ENCODE measurements around the gene KRT3.

Gene KRT3

DNA sequence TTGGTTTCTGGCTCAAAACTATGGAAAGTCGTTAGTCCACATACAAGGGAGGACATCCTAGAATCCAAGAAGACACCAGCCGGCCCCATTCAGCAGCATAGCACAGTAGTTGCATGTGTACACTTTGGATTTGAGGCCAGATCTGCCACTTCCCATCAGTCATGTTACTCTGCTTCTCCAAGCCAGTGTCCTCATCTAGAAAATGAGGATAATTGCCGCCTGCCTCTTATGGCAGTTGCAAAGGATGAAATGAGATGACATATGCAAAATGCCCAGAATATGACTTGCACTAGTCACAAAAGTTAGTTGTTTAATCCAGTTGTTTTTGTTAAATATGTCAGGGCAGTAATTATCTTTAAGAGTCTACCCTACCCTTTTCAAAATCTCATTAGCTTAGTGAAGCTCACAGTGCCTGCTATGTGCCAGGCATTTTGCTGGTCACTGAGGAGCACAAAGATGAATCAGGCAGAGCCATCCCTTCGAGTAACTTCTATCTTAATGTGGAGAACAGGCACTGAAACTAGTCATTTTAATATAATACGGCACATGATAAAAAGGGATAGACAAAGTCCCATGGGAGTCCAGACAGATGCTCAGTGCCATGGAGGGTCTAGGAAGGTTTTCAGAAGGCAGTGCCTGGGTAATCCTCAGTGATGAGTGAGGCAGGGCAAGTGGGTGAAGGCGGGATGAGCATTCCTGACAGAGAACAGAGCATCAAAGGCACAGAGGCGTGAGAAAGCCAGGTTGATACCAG, 12.2 kb downstream of the KRT3 start:
- Histone ChIP-seq H3K9me3 (ENCODE audit: control extremely low read depth in 1 of 5, control insufficient read depth in 4 of 5, insufficient read depth in 2 of 5, low read depth in 1 of 5, low read length in 4 of 5) (no peaks in the 10 kb centered on the region), H3K4me1 (ENCODE audit: control extremely low read depth in 1 of 4, control insufficient read depth in 4 of 4, insufficient read depth in 4 of 4, low read length in 3 of 4) (no peaks in the 10 kb centered on the region), H3K27me3 (replicated peaks in 2 of 5; ENCODE audit: control insufficient read depth in 4 of 5, insufficient read depth in 5 of 5, low read length in 4 of 5) (peaks cover 0 to 26% (median 10%) of the 10 kb centered on the region in 5 experiments), H3K4me3 (ENCODE audit: control insufficient read depth in 1 of 7, extremely low read depth in 1 of 7, insufficient read depth in 4 of 7, low read depth in 2 of 7, low read length in 6 of 7) (no peak overlapping the region), H3K36me3 (ENCODE audit: control insufficient read depth in 4 of 4, insufficient read depth in 4 of 4, low read length in 3 of 4) (no peaks in the 10 kb centered on the region), H3K27ac (ENCODE audit: insufficient read depth in 1 of 2, low read depth in 1 of 2, low read length in 2 of 2, poor library complexity in 1 of 2, severe bottlenecking in 2 of 2) (no peak overlapping the region)
- no peak for DNase-seq
- CTCF ChIA-PET, result no interaction called here
- WGBS (ENCODE audit: insufficient coverage), result 92% methylated on average over 5 of the region's 7 CpGs
- POLR2A ChIA-PET, result no interaction called here

DNA sequence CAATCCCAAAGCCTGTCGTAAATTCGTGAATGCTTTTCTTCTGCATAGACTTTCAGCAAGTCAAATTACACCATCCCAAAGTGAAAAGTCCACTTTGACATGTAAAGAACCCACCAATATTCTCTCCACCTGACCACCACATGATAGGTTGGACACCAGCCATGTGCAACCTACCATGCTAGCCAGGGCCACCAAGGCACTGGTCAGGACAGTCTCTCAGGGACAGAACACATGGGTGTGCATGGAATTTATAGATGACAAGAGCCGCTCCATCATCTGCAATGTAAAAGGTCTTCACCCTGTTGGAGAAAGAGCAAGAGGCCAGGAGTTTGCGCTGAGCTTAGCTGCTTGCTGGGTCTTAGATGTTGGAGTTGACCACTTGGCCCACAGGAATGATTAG, 13.4 kb downstream of the KRT3 start:
- Histone ChIP-seq H3K9me3 (ENCODE audit: control extremely low read depth in 1 of 5, control insufficient read depth in 4 of 5, insufficient read depth in 2 of 5, low read depth in 1 of 5, low read length in 4 of 5) (no peaks in the 10 kb centered on the region), H3K36me3 (ENCODE audit: control insufficient read depth in 4 of 4, insufficient read depth in 4 of 4, low read length in 3 of 4) (no peaks in the 10 kb centered on the region), H3K4me3 (ENCODE audit: control insufficient read depth in 1 of 7, extremely low read depth in 1 of 7, insufficient read depth in 4 of 7, low read depth in 2 of 7, low read length in 6 of 7) (no peak overlapping the region), H3K4me1 (ENCODE audit: control extremely low read depth in 1 of 4, control insufficient read depth in 4 of 4, insufficient read depth in 4 of 4, low read length in 3 of 4) (no peaks in the 10 kb centered on the region), H3K27me3 (replicated peaks in 2 of 5; ENCODE audit: control insufficient read depth in 4 of 5, insufficient read depth in 5 of 5, low read length in 4 of 5) (peaks cover 0 to 20% (median 14%) of the 10 kb centered on the region in 5 experiments), H3K27ac (ENCODE audit: insufficient read depth in 1 of 2, low read depth in 1 of 2, low read length in 2 of 2, poor library complexity in 1 of 2, severe bottlenecking in 2 of 2) (no peak overlapping the region)
- DNase-seq, result no peak
- ChIA-PET POLR2A (no interaction called here), CTCF (interaction anchor here (1.4 kb wide), 1 partner anchor 10 kb away, joined by 4 read pairs; no protein-coding TSS in a partner anchor)
- 97% methylated on average over 3 of the region's 4 CpGs for WGBS (ENCODE audit: insufficient coverage)

DNA sequence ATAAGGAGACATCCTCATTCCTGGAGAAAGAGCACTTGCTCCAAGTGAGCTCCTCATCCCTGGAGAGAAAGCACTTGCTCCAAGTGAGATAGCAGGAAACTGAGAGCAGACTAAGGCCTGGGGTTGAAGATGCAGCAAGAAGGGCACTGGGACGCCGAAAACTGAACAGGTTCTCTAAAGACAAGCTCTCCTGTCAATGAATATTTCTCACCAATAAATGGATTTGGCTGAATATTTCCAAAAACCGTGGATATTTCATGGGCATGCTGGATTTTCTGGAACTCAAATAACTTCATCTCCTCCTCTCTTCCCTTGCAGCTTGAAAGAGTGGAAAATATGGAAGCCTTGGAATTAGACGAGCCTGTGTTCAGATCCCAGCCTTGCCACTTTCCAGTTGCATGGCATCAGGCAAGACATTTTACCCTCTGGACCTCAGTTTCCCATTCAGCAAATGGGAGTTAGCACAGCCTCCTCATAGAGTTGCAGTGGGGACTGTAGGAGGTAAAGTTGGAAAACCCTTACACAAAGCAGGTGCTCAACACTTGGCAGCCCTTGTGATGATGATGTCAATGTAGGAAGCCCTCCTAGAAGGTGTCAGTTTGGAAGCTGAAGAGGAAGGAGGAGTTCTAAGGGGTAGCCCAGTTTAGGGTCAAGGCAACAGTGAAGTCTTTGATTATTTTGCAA, 14.4 kb downstream of the KRT3 start:
- ChIA-PET CTCF (interaction anchor here (0.5 to 1.4 kb wide), 2 partner anchors 9 to 205 kb away, joined by 4 read pairs; no protein-coding TSS in a partner anchor), POLR2A (no interaction called here)
- 87% methylated on average over 4 of the region's 4 CpGs for WGBS (ENCODE audit: insufficient coverage)
- Histone ChIP-seq H3K36me3 (ENCODE audit: control insufficient read depth in 4 of 4, insufficient read depth in 4 of 4, low read length in 3 of 4) (no peaks in the 10 kb centered on the region), H3K9me3 (ENCODE audit: control extremely low read depth in 1 of 5, control insufficient read depth in 4 of 5, insufficient read depth in 2 of 5, low read depth in 1 of 5, low read length in 4 of 5) (no peaks in the 10 kb centered on the region), H3K4me3 (ENCODE audit: control insufficient read depth in 1 of 7, extremely low read depth in 1 of 7, insufficient read depth in 4 of 7, low read depth in 2 of 7, low read length in 6 of 7) (no peak overlapping the region), H3K27ac (ENCODE audit: insufficient read depth in 1 of 2, low read depth in 1 of 2, low read length in 2 of 2, poor library complexity in 1 of 2, severe bottlenecking in 2 of 2) (no peak overlapping the region), H3K27me3 (replicated peaks in 2 of 5; ENCODE audit: control insufficient read depth in 4 of 5, insufficient read depth in 5 of 5, low read length in 4 of 5) (peaks cover 0 to 20% (median 6%) of the 10 kb centered on the region in 5 experiments), H3K4me1 (ENCODE audit: control extremely low read depth in 1 of 4, control insufficient read depth in 4 of 4, insufficient read depth in 4 of 4, low read length in 3 of 4) (no peaks in the 10 kb centered on the region)
- DNase-seq, result no peak

DNA sequence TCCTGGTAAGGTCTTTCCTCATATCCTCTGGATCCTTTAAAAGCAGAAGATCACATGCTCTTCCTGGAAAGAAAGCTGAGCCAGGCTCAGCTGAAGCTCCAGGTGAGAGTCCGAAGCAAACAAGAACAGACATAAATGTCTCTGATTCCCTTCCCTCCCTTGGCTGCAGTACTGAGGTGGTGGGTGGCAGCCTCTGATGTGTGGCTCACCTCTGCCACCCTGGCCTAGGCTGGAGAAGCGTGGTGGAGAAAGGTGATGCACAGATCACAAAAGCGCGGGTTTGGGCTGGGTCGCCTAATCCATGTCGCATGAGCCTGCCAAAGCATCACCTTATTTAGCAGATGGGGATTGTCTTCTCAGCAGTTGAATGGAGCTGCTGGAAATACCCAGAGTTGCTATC, 16.0 kb downstream of the KRT3 start:
- H3K27me3 ChIP-seq (replicated peaks in 2 of 5; ENCODE audit: control insufficient read depth in 4 of 5, insufficient read depth in 5 of 5, low read length in 4 of 5), result peaks cover 0 to 17% (median 6%) of the 10 kb centered on the region in 5 experiments
- POLR2A ChIA-PET, result no interaction called here
- WGBS (ENCODE audit: insufficient coverage), result 96% methylated on average over 6 of the region's 6 CpGs

DNA sequence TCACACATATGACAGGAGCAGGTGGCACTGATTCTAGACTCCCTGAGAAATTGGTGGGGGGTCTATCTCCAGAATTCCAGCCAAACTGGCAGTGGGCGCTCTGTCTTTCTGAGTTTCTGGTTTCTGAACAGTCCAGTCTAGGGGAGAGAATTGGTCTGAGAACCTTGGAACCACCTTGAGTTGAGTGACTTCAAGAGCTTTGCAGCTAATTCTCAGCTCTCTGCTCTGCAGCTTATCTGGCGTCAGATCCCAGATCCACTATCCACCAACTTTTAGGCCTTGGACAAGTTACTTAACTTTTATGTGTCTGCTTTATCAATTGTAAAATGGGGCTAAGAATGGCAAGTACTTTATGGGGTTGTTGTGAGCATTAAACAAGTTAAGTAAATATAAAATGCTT, 17.1 kb downstream of the KRT3 start:
- no peak for DNase-seq

More for the DNA sequence above, 16.0 kb downstream of the KRT3 start:
- no peak for DNase-seq
- Histone ChIP-seq H3K27ac (ENCODE audit: insufficient read depth in 1 of 2, low read depth in 1 of 2, low read length in 2 of 2, poor library complexity in 1 of 2, severe bottlenecking in 2 of 2) (no peak overlapping the region), H3K9me3 (ENCODE audit: control extremely low read depth in 1 of 5, control insufficient read depth in 4 of 5, insufficient read depth in 2 of 5, low read depth in 1 of 5, low read length in 4 of 5) (no peaks in the 10 kb centered on the region), H3K4me1 (ENCODE audit: control extremely low read depth in 1 of 4, control insufficient read depth in 4 of 4, insufficient read depth in 4 of 4, low read length in 3 of 4) (no peaks in the 10 kb centered on the region), H3K4me3 (ENCODE audit: control insufficient read depth in 1 of 7, extremely low read depth in 1 of 7, insufficient read depth in 4 of 7, low read depth in 2 of 7, low read length in 6 of 7) (no peak overlapping the region), H3K36me3 (ENCODE audit: control insufficient read depth in 4 of 4, insufficient read depth in 4 of 4, low read length in 3 of 4) (no peaks in the 10 kb centered on the region)
- CTCF ChIA-PET, result no interaction called here

DNA sequence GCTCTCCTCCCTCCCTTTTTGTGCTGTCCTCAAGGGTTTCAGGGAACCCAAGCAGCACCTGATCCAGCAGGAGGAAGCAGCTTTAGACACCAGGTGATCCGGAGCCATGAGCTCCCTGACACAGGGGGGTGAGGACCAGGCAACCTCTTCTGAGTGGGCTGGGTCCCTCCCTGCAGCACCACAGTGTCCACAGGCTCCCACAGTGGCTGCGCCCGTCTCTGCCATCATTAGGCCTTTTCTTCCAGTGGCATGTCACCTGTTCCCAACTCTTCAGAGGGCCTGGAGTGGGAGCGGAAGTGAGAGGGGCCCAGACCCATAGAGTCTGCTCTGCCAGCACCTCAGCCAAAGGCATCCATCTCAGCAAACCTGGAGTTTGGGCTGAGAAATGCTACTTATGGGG, 18.4 kb downstream of the KRT3 start:
- Histone ChIP-seq H3K9me3 (ENCODE audit: control extremely low read depth in 1 of 5, control insufficient read depth in 4 of 5, insufficient read depth in 2 of 5, low read depth in 1 of 5, low read length in 4 of 5) (no peaks in the 10 kb centered on the region), H3K27me3 (replicated peaks in 2 of 5; ENCODE audit: control insufficient read depth in 4 of 5, insufficient read depth in 5 of 5, low read length in 4 of 5) (peaks cover 0 to 10% (median 6%) of the 10 kb centered on the region in 5 experiments), H3K36me3 (ENCODE audit: control insufficient read depth in 4 of 4, insufficient read depth in 4 of 4, low read length in 3 of 4) (no peaks in the 10 kb centered on the region), H3K4me3 (ENCODE audit: control insufficient read depth in 1 of 7, extremely low read depth in 1 of 7, insufficient read depth in 4 of 7, low read depth in 2 of 7, low read length in 6 of 7) (no peak overlapping the region), H3K27ac (ENCODE audit: insufficient read depth in 1 of 2, low read depth in 1 of 2, low read length in 2 of 2, poor library complexity in 1 of 2, severe bottlenecking in 2 of 2) (no peak overlapping the region), H3K4me1 (ENCODE audit: control extremely low read depth in 1 of 4, control insufficient read depth in 4 of 4, insufficient read depth in 4 of 4, low read length in 3 of 4) (no peaks in the 10 kb centered on the region)
- POLR2A ChIA-PET, result no interaction called here
- CTCF ChIA-PET, result interaction anchor here (1.0 to 2.2 kb wide), 4 partner anchors 13 to 111 kb away, joined by 3 to 9 read pairs (median 4); partner anchors contain the start of gene KRT3
- DNase-seq, result no peak
- 92% methylated on average over 4 of the region's 4 CpGs for WGBS (ENCODE audit: insufficient coverage)

More for the DNA sequence above, 17.1 kb downstream of the KRT3 start:
- H3K27ac ChIP-seq (ENCODE audit: insufficient read depth in 1 of 2, low read depth in 1 of 2, low read length in 2 of 2, poor library complexity in 1 of 2, severe bottlenecking in 2 of 2), result no peak overlapping the region
- 100% methylated on average over 2 of the region's 2 CpGs for WGBS (ENCODE audit: insufficient coverage)
- no peak overlapping the region for H3K4me3 ChIP-seq (ENCODE audit: control insufficient read depth in 1 of 7, extremely low read depth in 1 of 7, insufficient read depth in 4 of 7, low read depth in 2 of 7, low read length in 6 of 7)
- H3K9me3 ChIP-seq (ENCODE audit: control extremely low read depth in 1 of 5, control insufficient read depth in 4 of 5, insufficient read depth in 2 of 5, low read depth in 1 of 5, low read length in 4 of 5), result no peaks in the 10 kb centered on the region
- no peaks in the 10 kb centered on the region for H3K36me3 ChIP-seq (ENCODE audit: control insufficient read depth in 4 of 4, insufficient read depth in 4 of 4, low read length in 3 of 4)
- H3K27me3 ChIP-seq (replicated peaks in 2 of 5; ENCODE audit: control insufficient read depth in 4 of 5, insufficient read depth in 5 of 5, low read length in 4 of 5), result peaks cover 0 to 11% (median 6%) of the 10 kb centered on the region in 5 experiments
- CTCF ChIA-PET, result interaction anchor here (1.0 to 2.2 kb wide), 4 partner anchors 15 to 112 kb away, joined by 3 to 9 read pairs (median 3); partner anchors contain the start of gene KRT3
- no peaks in the 10 kb centered on the region for H3K4me1 ChIP-seq (ENCODE audit: control extremely low read depth in 1 of 4, control insufficient read depth in 4 of 4, insufficient read depth in 4 of 4, low read length in 3 of 4)
- POLR2A ChIA-PET, result no interaction called here

DNA sequence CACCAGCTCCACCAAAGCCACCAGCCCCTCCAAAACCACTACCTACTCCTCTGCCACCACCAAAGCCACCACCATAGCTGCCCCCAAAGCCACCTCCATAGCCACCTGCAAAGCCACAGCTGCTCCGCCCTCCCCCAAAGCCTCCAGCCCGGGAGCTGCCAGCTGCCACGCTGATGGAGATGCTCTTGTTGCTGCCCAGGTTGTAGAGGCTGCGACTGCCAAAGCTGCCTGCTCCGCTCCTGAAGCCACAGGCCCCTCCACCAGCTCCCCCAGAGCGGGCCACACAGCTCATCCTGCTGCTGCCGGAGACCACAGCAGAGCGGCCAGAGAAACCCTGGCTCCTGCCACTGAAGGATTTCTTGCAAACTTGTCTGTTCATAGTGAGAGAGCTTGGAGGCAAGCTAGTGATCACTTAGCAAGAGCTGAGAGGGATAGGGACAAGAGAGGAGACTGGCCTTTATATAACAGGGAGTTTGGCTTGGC, 19.0 kb downstream of the KRT3 start, which contains the start of gene KRT76:
Gene KRT76 (minus strand): TSS at position 433 of the 483 bp plus-strand sequence. CDS start 54 bp downstream, at position 379.
- no peak within 1 kb of the TSS for H3K4me3 ChIP-seq (ENCODE audit: control insufficient read depth in 1 of 7, extremely low read depth in 1 of 7, insufficient read depth in 4 of 7, low read depth in 2 of 7, low read length in 6 of 7)
- no peaks in the 10 kb centered on the region for H3K4me1 ChIP-seq (ENCODE audit: control extremely low read depth in 1 of 4, control insufficient read depth in 4 of 4, insufficient read depth in 4 of 4, low read length in 3 of 4)
- H3K27ac ChIP-seq (ENCODE audit: insufficient read depth in 1 of 2, low read depth in 1 of 2, low read length in 2 of 2, poor library complexity in 1 of 2, severe bottlenecking in 2 of 2), result no peak within 1 kb of the TSS
- 98% methylated on average over 7 of the region's 8 CpGs for WGBS (ENCODE audit: insufficient coverage)
- no peaks in the 10 kb centered on the region for H3K9me3 ChIP-seq (ENCODE audit: control extremely low read depth in 1 of 5, control insufficient read depth in 4 of 5, insufficient read depth in 2 of 5, low read depth in 1 of 5, low read length in 4 of 5)
- H3K27me3 ChIP-seq (replicated peaks in 2 of 5; ENCODE audit: control insufficient read depth in 4 of 5, insufficient read depth in 5 of 5, low read length in 4 of 5), result peaks cover 0 to 10% (median 6%) of the 10 kb centered on the region in 5 experiments
- POLR2A ChIA-PET, result interaction anchor here (0.6 kb wide), 1 partner anchor 371 kb away, joined by 3 read pairs; the partner anchor contains the start of gene KRT82
- no peak for DNase-seq
- CTCF ChIA-PET, result interaction anchor here (2.2 kb wide), 2 partner anchors 18 to 93 kb away, joined by 4 to 9 read pairs; partner anchors contain the start of gene KRT3
- H3K36me3 ChIP-seq (ENCODE audit: control insufficient read depth in 4 of 4, insufficient read depth in 4 of 4, low read length in 3 of 4), result no peaks in the 10 kb centered on the region

All from common myeloid progenitor, CD34-positive (primary cell).